SU-DHL-6 (cell line): ENCODE data around the gene ARPC5.

Source experiments
- H2AFZ ChIP-seq: fragments of 200-600 bp; sonication (generic); 2 replicates; pipeline ENCODE4 v1.6.1; 2014; ENCODE audit warnings: low read depth, mild to moderate bottlenecking, moderate library complexity, mixed read lengths, antibody characterized with exemption, low read length; ENCODE audit not compliant: severe bottlenecking
- H3F3A ChIP-seq: fragments of 200-600 bp; shearing (Covaris generic); 2 replicates; pipeline ENCODE4 v1.6.0; 2016; ENCODE audit warnings: antibody characterized with exemption, mild to moderate bottlenecking; ENCODE audit not compliant: insufficient read depth
- H3K27ac ChIP-seq: fragments of 200-600 bp; sonication (generic); 2 replicates; pipeline ENCODE4 v1.5.1; 2016; ENCODE audit warnings: low read depth, mild to moderate bottlenecking, low read length, moderate library complexity, mixed read lengths
- H3K27me3 ChIP-seq: fragments of 200-600 bp; sonication (generic), shearing (Covaris generic); 2 replicates; pipeline ENCODE4 v1.6.0; 2014; ENCODE audit warnings: mild to moderate bottlenecking, low read length
- H3K36me3 ChIP-seq: fragments of 200-600 bp; sonication (generic); 2 replicates; pipeline ENCODE4 v1.6.1; 2014; ENCODE audit warnings: mild to moderate bottlenecking, low read length, mixed read lengths
- H3K4me2 ChIP-seq: fragments of 300-600, 200-600 bp; shearing (Covaris generic), sonication (generic); 2 replicates; pipeline ENCODE4 v1.6.0; 2014; ENCODE audit warnings: low read length, low read depth, mild to moderate bottlenecking; ENCODE audit not compliant: poor library complexity, severe bottlenecking
- H3K4me3 ChIP-seq: fragments of 200-600 bp; sonication (generic); 2 replicates; pipeline ENCODE4 v1.5.1; 2014; ENCODE audit warnings: antibody characterized with exemption, low read length, mild to moderate bottlenecking, mixed read lengths; ENCODE audit not compliant: insufficient read depth, poor library complexity, severe bottlenecking
- H3K79me2 ChIP-seq: fragments of 200-600 bp; sonication (generic); 2 replicates; pipeline ENCODE4 v1.6.1; 2014; ENCODE audit warnings: mild to moderate bottlenecking, low read length, moderate library complexity; ENCODE audit not compliant: insufficient read depth
- H3K9ac ChIP-seq: fragments of 200-600 bp; sonication (generic); 2 replicates; pipeline ENCODE4 v1.7.0; 2014; ENCODE audit warnings: mild to moderate bottlenecking, low read length
- H3K9me2 ChIP-seq: fragments of 200-600 bp; sonication (generic); replicated peaks from 2 replicates; pipeline ENCODE4 v1.6.1; 2014; ENCODE audit warnings: low read length; ENCODE audit not compliant: insufficient read depth
- H3K9me3 ChIP-seq: fragments of 200-600 bp; sonication (generic); 2 replicates; pipeline ENCODE4 v1.6.1; 2014; ENCODE audit warnings: low read length, mixed read lengths; ENCODE audit not compliant: insufficient read depth
- H4K20me1 ChIP-seq: fragments of 200-600 bp; sonication (generic); 2 replicates; pipeline ENCODE4 v1.6.1; 2014; ENCODE audit warnings: low read depth, mild to moderate bottlenecking, antibody characterized with exemption, low read length, moderate library complexity, mixed read lengths
- CTCF ChIP-seq: fragments of 200-600 bp; sonication (generic); IDR thresholded peaks from one replicate; pipeline ENCODE4 v1.5.1; 2017; ENCODE audit warnings: antibody characterized with exemption, mild to moderate bottlenecking, low read length, moderate library complexity; ENCODE audit not compliant: insufficient read depth, poor library complexity, severe bottlenecking
- EZH2phosphoT487 ChIP-seq: fragments of 200-600 bp; sonication (generic), shearing (Covaris generic); conservative IDR thresholded peaks from 2 replicates; pipeline ENCODE4 v1.6.1; 2018; ENCODE audit warnings: mild to moderate bottlenecking, antibody characterized with exemption, low read length, moderate library complexity, mixed read lengths

Gene ARPC5

GRCh38 chr1:183674886-183675285 is 39.3 kb upstream of the ARPC5 start:
- no peaks in the 10 kb centered on the region for H3K27me3 ChIP-seq
- H3K27ac ChIP-seq: no peak overlapping the region
- TF ChIP-seq EZH2phosphoT487 (no peak), CTCF (no peak)
- H2AFZ ChIP-seq: no peak overlapping the region
- no peak overlapping the region for H3K4me2 ChIP-seq
- H3K9me3 ChIP-seq: no peaks in the 10 kb centered on the region
- no peaks in the 10 kb centered on the region for H3K9me2 ChIP-seq
- H4K20me1 ChIP-seq: no peaks in the 10 kb centered on the region
- H3F3A ChIP-seq: no peaks in the 10 kb centered on the region
- no peak overlapping the region for H3K9ac ChIP-seq
- H3K4me3 ChIP-seq: no peak overlapping the region
- no peaks in the 10 kb centered on the region for H3K36me3 ChIP-seq
- H3K79me2 ChIP-seq: no peaks in the 10 kb centered on the region

- Histone ChIP-seq H3K36me3 (no peaks in the 10 kb centered on the region), H3F3A (no peaks in the 10 kb centered on the region), H3K9me3 (no peaks in the 10 kb centered on the region), H3K9me2 (no peaks in the 10 kb centered on the region), H3K27ac (no peak overlapping the region), H3K4me2 (no peak overlapping the region), H3K9ac (no peak overlapping the region), H3K79me2 (no peaks in the 10 kb centered on the region), H4K20me1 (no peaks in the 10 kb centered on the region), H3K4me3 (no peak overlapping the region), H2AFZ (no peak overlapping the region), H3K27me3 (no peaks in the 10 kb centered on the region)
- TF ChIP-seq CTCF: no peak
- TF ChIP-seq EZH2phosphoT487: no peak
These were observed 38.8 kb upstream of the ARPC5 start for GRCh38 chr1:183674339-183674738.

GRCh38 chr1:183673605-183674323 is 38.2 kb upstream of the ARPC5 start:
- Histone ChIP-seq H3K36me3 (no peaks in the 10 kb centered on the region), H3K4me2 (no peak overlapping the region), H3K9me2 (no peaks in the 10 kb centered on the region), H3K27ac (no peak overlapping the region), H3F3A (no peaks in the 10 kb centered on the region), H3K4me3 (no peak overlapping the region), H3K9ac (no peak overlapping the region), H3K27me3 (no peaks in the 10 kb centered on the region), H4K20me1 (no peaks in the 10 kb centered on the region), H3K9me3 (no peaks in the 10 kb centered on the region), H3K79me2 (no peaks in the 10 kb centered on the region), H2AFZ (no peak overlapping the region)
- TF ChIP-seq CTCF: no peak
- TF ChIP-seq EZH2phosphoT487: no peak
